HG03457 (cell line): ENCODE measurements around the gene MYBPC3.

Experiments
- ATAC-seq: cut with Tn5 transposase; IDR thresholded peaks from one replicate; pipeline ENCODE4 v1.9.1; 2021; ENCODE audit warnings: moderate number of reproducible peaks; ENCODE audit not compliant: unreplicated experiment

Gene MYBPC3

DNA sequence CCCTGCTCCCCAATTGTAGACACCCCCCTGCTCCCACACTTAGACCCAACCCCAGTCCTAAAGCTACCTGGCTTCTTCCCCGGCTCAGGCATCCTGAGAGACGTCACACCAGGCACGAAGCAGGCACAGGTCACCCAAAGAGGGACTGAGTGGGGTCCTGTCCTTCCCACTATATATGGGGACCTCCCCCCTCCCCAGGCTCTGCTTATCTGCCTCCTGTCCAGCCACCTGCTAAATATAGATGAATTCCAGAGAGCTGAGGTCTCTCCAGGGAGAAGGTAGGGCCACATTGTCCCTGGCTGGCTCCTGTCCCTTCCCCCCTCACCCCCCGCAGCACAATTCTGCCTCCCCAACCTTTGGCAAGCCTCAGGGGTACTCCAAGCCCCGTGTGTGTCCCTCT, at the start of gene MYBPC3:
Gene MYBPC3, minus strand, starts transcription at position 147 of the 400 bp plus-strand sequence. Its CDS starts 55 bp downstream, at position 92.
- no peak for ATAC-seq

DNA sequence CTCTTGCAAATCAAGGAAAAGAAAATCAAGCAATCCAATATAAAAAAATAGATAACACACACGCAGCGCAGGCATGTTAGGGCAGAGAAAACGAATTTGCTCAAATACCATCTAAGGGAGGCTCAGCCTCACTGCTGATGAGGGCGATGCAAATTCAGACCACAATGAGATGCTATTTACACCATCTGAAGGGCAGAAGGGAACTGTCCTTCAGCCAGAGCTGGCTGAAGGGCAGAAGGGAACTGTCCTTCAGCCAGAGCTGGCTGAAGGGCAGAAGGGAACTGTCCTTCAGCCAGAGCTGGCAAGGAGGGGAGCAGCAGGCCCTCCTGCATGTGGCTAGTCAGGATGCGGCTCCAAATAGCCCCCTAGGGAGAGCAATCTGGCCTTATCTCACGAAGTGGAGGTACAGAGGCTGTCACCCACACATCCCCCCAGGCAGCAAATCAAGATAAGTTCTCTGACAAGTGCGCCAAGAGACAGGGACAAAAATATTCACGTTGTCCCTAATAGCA, 48.3 kb upstream of the MYBPC3 start:
- ATAC-seq: peak; percentile 41

DNA sequence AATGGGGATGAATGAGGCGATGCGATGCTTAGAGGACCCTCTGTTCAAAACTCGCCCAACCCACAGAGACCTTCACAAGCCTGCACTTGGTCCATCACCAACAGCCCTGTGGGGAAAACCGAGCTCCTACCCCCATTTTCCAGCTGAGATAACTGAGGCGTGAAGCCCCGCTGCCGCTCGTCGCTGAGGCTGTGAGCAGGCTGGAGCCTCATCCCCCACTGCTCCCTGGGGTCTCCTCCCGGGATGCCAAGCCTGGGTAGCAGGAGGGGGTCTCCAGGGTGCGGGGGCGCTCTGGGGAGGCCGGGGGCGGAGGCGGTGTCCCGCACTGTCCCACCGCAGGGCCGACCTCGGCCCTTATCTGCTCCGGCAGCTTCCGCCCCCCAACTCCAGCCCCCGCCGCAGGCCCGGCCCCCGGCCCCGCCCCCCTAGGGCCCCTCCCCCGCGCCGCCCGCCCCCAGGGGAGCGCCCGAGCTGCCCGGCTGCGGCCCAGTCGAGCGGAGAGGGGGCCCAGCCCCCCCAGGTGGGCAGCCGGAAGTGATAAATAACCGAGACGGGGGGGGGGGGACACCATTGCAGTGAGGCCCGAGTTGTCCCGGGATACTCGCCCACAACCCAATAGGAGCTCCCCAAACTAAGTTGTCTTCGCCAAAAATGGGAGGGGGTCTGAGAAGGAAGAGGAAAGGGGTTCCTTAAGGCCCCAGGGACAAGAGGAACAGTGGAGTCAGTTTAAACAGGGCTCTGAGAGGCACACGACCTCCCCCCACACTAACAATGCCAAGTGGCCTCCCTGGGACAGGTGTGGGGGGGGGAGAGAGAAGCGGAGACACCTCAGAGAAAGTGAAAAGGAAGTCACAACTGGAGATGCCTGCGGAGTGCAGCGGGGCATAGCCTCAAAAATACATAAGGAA, 47.6 kb upstream of the MYBPC3 start:
- peak; percentile 22 for ATAC-seq

DNA sequence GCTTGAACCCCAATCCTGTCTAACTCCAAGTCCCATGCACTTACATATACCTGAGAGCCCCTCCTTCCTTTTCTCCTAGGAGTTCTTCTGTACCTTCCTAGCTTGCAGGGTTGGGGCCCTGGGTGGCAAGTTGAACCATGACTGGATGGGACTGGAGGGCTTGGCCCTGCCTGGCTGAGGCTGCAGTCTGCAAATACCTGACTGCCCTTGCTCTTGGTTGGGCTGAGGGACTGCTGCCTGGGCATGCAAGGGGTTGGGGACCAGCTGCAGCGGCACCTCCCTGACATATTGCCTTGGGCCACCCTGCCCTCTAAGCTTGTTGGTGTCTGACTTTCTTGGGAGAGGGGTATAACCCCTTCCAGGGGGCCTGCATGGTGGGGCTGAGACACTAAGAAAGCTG, 46.0 kb upstream of the MYBPC3 start:
- ATAC-seq: no peak

DNA sequence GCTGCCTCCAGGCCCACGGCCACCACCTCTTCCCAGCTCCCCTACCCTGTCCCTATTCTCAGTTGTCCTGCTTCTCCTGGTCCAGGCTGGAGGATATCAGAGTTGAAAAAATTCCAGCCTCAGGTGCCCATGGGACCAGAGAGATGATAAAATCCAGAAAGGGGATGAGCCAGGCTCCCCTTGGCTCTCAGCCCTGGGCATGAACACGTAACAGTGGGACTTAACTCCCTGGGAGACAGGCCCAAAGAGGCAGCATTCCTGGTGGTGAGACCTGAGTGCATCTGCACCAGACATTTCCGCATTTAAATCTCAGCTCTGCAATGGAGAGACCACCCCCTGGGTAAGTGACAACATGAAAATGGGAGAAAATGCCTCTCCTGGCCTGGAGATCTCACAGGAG, 45.5 kb upstream of the MYBPC3 start:
- ATAC-seq: no peak

DNA sequence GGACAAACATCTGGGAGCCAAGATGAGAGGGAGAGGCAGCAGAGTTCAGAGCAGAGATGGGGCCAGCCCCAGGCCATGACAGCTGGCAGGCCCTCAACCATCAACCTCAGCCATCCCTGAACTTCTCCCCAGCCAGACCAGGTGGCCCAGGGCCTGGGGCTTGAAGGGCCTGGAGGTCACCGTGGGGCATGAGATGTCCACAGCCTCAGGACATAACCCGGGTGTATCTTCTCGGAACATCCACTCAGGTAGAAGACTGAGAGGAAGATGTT, 43.5 kb upstream of the MYBPC3 start:
- no peak for ATAC-seq

DNA sequence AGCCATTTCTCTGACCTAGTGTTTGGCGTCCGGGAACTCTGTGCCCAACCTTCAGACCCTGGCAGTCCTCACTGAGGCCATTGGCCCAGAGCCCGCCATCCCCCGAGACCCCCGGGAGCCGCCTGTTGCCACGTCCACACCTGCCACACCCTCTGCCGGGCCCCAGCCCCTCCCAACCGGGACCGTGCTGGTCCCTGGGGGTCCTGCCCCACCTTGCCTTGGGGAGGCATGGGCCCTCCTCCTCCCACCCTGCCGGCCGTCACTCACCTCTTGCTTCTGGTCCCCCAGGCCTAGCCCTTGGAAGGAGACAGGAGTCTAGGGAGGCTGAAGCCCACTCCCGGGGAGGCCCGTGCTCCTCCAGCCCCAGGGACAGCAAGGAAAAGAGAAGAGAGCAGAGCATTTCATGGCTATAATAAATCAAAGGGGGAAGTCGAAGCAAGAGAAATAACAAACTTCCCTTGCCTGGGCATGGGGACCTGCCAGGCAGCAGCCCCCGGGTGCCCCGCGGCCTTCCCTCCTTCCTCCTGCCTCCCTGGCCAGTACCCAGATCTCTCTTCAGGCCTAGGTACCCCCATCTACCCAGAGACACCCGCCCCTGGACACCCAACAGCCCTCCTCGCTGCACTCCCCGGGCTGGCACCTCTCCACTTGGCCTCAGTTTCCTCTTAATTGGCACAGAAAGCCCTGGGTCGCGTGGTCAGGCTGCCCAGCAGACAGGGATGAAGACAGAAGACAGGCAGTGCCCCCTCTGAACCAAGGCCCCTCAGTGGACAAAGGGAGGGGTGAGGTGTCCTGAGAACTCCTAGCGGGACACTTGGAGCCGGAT, 42.9 kb upstream of the MYBPC3 start:
- no peak for ATAC-seq

DNA sequence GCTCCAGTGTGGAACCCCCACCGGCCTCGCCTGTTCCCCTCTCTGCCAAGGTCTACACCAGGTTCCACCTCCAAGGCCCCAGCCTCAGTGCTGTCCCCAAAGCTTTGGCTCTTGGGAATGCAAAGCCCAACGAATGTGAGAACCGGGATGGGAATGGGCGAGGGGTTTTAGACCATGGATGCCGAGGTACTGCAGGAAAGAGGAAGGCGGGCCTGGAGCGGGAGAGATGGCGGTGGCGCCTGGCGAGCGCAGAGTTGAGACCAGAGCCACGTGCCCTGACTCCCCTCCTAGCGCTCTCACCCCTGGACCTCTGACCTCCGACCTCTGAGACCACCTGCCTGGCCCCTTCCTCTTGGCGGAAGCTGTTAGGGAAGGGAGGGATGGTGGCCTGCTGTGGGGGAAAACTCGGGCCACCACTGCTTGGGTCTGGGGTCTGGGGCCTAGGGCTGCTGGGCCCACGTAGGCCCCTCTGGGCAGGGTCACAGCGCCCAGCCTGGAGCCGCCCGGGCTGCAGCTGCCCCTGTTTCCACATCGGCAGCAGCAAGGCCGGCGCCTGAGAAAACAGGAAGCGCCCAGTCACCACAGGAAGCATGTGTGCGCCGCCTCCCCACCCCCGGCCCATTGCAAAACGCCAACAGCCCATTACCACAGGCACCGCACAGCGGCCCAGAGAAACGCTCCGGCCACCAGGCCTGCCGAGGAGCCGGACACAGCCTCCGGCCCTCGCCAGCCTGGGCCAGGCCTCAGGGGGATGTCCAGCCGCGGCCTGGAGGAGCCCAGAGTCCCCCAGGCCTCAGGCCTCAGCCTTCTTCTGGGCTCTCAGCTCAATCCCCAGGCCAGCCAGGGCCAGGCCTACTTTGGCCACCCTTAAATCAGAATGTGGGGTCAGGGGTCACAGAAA, 42.1 kb upstream of the MYBPC3 start:
- no peak for ATAC-seq

DNA sequence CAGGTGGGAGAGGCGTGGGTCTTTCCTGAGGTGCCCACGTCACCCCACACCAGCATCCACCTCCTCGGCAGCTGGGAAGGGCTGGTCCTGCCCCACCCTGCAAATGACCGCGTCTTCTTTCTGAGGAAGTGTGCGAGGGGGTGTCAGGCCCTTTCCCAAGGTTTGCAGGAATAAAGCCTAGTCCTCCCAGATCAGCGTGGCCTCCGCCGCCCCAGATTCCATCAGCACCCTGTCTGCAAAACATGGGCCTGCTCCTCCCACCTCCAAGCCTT, 41.5 kb upstream of the MYBPC3 start:
- no peak for ATAC-seq

DNA sequence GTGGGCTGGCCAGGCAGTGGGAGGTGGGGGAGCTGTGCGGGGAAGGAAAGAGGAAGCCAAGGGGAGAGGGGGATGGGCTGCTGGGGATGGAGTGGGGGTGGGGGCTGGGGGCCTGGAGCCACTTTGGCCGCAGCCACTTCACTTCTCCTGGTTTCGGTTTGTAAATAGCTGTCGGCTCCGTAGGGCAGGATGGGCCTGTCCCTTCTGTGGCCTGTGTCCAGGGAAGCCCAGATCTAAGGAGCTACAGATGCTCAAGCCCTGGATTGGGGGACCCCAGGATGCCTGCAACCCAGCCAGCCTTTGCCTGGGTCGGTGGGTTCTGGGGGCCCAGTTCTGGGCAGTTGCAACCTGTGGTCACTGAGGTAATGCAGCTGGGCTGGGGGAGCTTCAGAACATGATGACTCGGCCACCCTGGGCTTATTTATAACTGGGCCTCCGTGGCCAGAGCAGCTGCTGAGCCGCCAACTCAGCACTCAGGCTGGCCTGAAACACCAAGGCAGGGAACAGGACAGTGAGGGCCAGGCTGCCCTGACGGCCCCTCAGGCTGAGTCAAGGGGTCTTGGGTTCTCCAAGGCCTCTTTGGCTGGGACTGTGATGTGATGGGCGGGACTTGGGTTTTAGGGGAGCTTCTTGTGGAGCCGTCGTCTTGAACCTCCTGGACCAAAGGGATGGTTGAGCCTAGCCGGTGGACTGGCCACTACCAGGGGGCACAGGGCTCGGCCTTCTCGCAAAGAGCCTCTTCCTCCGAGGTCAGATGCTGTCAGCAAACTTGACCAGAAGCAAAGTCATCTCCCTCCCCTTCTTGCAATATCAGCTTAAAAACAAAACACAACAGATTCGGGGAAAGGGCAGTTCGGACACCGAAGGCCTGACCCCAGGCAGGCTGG, 40.9 kb upstream of the MYBPC3 start:
- no peak for ATAC-seq

DNA sequence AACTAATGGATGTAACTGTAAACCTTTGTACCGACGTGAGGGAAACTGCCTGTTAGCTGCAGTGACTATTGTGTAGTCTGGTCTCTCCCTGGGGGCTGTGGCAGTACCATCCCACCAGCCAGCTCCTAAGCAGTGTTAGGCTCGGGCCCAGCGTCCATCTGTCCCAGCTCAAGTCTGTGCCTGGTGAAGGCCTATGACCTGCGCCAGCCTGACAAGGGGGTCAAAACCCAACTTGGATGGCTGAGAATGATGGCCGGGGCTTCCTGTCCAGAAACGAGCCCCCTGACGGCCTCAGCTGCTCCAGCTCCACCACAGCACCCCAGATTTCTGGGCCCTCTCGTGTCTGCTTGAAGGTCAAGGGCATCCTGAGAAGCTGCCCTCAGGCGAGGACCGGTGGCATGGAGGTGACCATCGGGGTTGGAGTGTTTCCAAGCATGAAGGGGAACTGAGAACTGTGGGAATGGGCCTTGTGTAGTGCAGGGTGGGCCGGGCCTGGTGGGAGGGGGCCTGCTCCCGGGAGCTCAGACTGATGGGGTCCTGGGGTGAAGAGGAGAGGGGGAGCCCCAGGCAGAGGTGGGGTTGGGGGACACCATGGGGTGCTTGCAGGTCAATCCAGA, 40.2 kb upstream of the MYBPC3 start:
- no peak for ATAC-seq

DNA sequence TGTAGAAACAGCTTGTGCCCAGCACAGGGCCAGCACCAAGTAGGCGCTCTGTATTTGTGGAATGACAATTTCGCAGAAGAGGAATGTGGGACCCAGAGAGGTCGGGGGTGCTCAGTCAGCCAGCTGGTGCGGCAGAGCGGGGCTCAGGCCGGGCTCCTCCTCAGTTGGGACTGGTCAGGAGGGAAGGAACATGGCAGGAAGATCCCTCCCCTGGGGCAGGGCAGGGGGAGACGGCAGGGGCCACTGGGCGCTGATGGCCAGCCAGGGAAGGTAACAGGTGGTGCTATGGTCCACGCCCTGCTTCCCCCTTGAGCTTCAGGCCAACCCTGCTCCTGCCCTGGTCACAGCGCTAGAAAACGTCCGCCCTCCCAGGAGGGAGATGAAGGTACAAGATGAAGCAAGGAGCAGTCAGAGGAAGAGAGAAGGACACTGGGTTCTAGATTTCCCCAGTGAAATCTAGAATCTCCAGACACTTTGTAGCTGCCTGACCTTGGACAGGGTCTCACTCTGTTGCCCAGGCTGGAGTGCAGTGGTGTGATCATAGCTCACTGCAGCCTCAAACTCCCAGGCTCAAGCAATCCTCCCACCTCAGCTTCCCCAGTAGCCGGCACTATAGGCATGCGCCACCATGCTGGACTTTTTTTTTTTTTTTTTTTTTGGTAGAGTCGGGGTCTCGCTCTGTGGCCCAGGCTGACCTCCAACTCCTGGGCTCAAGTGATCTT, 39.4 kb upstream of the MYBPC3 start:
- ATAC-seq: no peak

DNA sequence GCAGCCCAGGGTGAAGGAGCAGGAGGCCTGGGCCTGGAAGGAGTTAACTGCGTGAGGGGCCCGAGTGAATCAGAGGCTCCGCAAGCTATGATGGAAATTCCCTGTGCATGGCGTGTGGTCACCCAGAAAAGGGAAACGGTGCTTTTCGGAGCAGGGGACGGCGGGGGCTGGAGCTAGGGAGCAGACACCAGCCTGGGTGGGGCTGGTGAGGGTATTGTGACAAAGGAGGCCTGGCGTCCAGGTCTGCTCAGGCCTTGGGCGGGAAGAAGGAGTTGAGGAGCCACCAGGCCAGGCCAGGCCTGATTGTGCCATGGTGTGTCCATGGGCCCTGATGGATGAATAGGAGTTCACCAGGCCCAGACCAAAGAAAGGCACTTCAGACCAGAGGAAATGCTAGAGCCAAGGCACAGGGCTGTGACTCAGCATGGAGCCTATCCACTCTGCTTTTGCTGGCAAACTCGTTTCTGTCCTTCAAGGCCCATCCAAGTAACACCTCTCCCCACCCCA, 38.6 kb upstream of the MYBPC3 start:
- no peak for ATAC-seq

DNA sequence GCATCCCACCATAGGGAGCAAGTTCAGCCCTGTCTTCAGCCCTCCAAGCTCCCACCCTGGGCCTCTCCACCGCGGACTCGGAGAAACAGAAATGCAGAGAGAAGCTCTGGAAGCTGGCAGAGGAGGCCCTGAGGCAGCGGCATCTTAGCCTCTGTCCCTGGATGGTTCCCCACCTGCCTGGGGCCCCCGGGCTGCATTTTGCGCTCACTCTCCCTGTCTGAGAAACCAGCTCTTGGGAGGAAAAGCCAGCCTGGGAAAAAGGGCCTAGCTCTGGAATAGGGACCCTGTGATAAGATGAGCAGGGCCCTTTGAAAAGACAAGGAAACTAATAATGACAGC, 37.9 kb upstream of the MYBPC3 start:
- no peak for ATAC-seq

DNA sequence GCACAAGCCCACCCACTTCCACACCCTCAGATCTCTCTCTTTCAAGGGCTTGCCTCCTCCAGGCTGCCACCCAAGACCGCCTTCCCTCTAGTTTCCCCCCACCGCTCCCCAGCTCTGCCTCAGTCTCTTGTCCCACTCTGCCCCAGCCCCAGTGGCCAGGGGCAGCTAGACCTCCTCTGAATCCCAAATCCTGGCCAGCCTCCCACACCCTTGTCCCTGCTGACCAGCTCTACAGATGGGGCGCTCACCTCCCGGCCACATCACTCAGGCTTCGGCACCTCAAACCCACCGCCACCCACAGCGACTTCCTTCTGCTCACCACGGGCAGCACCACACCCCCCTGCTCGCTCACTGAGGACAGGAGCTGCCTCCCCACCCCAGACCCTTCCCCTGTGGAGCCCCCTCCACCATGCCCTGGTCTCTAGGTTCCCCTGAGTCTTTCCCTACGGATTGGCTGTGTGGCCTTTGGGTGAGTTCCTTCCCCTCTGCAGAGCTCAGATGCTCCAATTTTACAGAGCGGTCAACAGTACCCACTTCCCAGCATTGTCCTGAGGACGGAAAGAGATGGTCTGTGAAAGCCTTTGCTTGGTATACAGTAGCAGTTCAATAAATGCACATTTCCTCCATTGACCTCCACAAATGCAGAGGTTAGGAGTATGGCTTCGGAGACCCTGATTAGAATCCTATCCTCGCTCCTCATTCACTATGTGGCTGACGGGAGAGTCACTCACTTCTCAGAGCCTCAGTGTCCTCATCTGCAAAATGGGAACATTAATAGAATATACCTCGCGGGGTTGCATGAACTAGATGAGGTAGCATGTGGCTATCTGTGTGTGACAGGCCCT, 37.3 kb upstream of the MYBPC3 start:
- no peak for ATAC-seq

DNA sequence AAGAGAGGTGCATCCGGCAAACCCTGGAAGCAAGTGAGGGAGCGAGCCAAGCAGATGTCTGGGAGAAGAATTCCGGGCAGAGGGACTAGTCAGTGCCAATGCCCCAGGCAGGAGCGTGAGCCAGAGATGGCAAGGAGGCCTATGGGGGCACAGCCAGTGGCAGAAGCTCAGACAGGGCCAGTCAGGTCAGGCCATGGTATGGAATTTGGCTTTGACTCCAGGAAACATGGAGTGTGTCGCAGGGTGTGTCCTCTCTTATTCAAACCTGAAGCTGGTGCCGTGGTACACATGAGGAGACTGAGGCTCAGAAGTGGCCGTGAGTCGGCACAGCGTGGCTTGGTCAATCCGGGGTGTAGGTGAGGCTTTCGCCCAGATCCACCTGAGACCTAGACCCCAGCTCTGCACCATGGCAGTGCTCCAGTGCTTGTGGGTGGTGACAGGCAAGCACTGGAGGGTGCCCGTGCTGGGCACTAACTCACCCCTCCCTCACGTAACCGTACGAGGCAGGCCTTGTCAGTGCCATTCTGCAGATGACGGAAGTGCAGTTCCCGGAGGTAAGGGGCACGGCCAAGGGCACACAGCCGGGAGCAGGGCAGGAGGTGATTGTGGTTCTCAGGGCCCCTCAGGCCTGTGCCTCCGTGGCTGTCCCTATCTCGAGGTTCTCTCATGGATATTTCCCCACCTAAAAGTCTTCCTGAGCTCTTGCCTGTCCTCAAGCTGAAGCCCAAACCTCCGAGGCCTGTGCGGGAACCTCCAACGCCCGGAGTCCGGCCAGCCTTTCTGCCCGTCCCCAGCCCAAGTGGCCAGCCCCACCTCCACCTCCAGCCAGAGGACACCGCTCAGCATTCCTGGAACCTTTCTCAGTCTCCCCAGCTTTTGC, 36.4 kb upstream of the MYBPC3 start:
- no peak for ATAC-seq
